ENCODE measurements around the gene CAMK2A.

DNA sequence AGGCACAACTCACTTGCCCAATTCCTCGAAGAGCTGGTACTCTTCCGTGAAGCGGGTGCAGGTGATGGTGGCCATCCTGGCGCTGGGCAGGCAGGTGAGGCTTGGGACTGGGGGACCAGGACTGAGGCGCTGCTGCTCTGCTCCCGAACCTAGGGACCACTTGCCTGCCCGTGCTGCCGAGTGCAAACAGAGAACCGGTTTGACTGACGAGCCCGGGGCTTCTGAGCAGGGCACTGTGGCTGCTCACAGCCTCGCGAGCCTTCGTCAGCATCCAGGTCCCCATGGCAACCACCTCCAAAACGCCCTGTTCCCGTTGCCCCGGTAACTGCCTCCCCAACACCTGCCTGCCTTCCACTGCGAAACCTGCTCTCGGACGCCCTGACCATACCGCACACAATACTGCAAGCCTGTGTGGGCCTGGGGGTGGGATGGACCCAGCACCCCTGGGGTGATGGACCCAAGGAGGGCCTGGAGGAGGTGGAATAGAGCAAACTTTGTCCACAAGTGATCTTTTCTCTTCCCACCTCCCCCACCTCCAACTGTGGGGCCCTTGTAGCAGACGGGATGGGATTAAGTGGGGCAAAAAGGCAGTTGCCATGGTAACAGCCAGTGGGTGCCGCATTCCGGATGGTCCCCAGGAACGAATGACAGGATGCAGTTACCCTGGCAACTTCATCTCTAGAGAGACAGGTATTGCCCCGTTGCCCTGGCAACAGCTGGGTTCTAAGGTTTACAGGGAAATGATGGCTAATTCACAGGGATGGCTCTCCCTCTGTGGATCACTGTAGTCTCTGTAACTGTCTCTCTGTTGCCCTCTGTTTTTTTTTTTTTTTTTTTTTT, at the start of gene CAMK2A:
- TF ChIP-seq, protein P1, sequence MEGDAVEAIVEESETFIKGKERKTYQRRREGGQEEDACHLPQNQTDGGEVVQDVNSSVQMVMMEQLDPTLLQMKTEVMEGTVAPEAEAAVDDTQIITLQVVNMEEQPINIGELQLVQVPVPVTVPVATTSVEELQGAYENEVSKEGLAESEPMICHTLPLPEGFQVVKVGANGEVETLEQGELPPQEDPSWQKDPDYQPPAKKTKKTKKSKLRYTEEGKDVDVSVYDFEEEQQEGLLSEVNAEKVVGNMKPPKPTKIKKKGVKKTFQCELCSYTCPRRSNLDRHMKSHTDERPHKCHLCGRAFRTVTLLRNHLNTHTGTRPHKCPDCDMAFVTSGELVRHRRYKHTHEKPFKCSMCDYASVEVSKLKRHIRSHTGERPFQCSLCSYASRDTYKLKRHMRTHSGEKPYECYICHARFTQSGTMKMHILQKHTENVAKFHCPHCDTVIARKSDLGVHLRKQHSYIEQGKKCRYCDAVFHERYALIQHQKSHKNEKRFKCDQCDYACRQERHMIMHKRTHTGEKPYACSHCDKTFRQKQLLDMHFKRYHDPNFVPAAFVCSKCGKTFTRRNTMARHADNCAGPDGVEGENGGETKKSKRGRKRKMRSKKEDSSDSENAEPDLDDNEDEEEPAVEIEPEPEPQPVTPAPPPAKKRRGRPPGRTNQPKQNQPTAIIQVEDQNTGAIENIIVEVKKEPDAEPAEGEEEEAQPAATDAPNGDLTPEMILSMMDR (IDR thresholded peaks at IDR 0.05): no peak
- TF ChIP-seq POLR2A (IDR thresholded peaks at IDR 0.05) (no peak), EP300 (IDR thresholded peaks at IDR 0.05) (no peak)

All from tibial nerve (tissue), 4 donors.